CD8-positive, alpha-beta memory T cell (primary cell): Measurements from ENCODE around the gene CAPN15. TPM values are rescaled to one million over a fixed set of nuclear protein-coding genes. Genes with fewer than 3 reads are reported as not detected.
A peak's percentile ranks its signal among the peaks of the same experiment; 100 is the strongest.

ENCODE experiments used
- CTCF ChIA-PET: fragments of 350-600 bp; sonication (Branson Sonifier 250); formaldehyde crosslinking; loops from one replicate; lab custom pipeline; 2021; ENCODE audit warnings: antibody characterized with exemption; lab: Charles Lee
- POLR2A ChIA-PET: fragments of 350-600 bp; sonication (Branson Sonifier 250); formaldehyde crosslinking; loops from one replicate; lab custom pipeline; 2021; ENCODE audit warnings: antibody characterized with exemption; lab: Charles Lee
- DNase-seq, 5 donors: peaks; one replicate each; pipeline versions ENCODE4 v3.0.0 to v3.0.0-alpha.2; 2020 to 2022; ENCODE audit warnings: mixed read lengths in 1 of 5
- H3K27ac ChIP-seq: one replicate; pipeline ENCODE4 v1.7.0; 2013; ENCODE audit warnings: low read depth, mild to moderate bottlenecking, low read length, moderate library complexity
- H3K27me3 ChIP-seq: 2 replicates; pipeline ENCODE4 v1.7.0; 2013; ENCODE audit warnings: low read length, mild to moderate bottlenecking; ENCODE audit not compliant: insufficient read depth, poor library complexity, severe bottlenecking
- H3K36me3 ChIP-seq: 2 replicates; pipeline ENCODE4 v1.7.0; 2013; ENCODE audit warnings: mild to moderate bottlenecking, low read length, moderate library complexity; ENCODE audit not compliant: insufficient read depth
- H3K4me1 ChIP-seq: 2 replicates; pipeline ENCODE4 v1.7.0; 2013; ENCODE audit warnings: mild to moderate bottlenecking, low read length, moderate library complexity; ENCODE audit not compliant: insufficient read depth
- H3K4me3 ChIP-seq: 2 replicates; pipeline ENCODE4 v1.7.0; 2013; ENCODE audit warnings: mild to moderate bottlenecking, low read length
- H3K9me3 ChIP-seq: 2 replicates; pipeline ENCODE4 v1.7.0; 2013; ENCODE audit warnings: mild to moderate bottlenecking, low read length
- H3K27ac Mint-ChIP-seq, 8 donors: one replicate each; pipeline ENCODE4 v1.8.0; 2020 to 2021; ENCODE audit warnings: mixed read lengths in 8 of 8, mild to moderate bottlenecking in 6 of 8, inconsistent platforms in 3 of 8, moderate library complexity in 3 of 8
- H3K27me3 Mint-ChIP-seq, 2 donors: one replicate each; pipeline ENCODE4 v1.8.0; 2020 to 2021; ENCODE audit warnings: mixed read lengths in 2 of 2, mild to moderate bottlenecking in 1 of 2, moderate library complexity in 1 of 2
- H3K36me3 Mint-ChIP-seq, 3 donors: one replicate each; pipeline ENCODE4 v1.8.0; 2020 to 2021; ENCODE audit warnings: mixed read lengths in 3 of 3, inconsistent platforms in 1 of 3, mild to moderate bottlenecking in 1 of 3
- H3K4me1 Mint-ChIP-seq, 3 donors: one replicate each; pipeline ENCODE4 v1.8.0; 2020 to 2021; ENCODE audit warnings: mixed read lengths in 3 of 3, inconsistent platforms in 1 of 3, mild to moderate bottlenecking in 1 of 3
- H3K4me3 Mint-ChIP-seq, 7 donors: one replicate each; pipeline ENCODE4 v1.8.0; 2020 to 2021; ENCODE audit warnings: mixed read lengths in 7 of 7, mild to moderate bottlenecking in 6 of 7, moderate library complexity in 4 of 7, inconsistent platforms in 2 of 7
- H3K9me3 Mint-ChIP-seq, 5 donors: one replicate each; pipeline ENCODE4 v1.8.0; 2020 to 2022; ENCODE audit warnings: mixed read lengths in 5 of 5, mild to moderate bottlenecking in 3 of 5, moderate library complexity in 2 of 5, inconsistent platforms in 1 of 5
- polyA plus RNA-seq: library from polyadenylated mRNA; unstranded; fragments of 300-500 nt; fragmentation: Illumina TruSeq; gene quantifications from one replicate; pipeline ENCODE4 v1.2.3, GENCODE V29; 2021
- total RNA-seq, 2 experiments: library from RNA; stranded (reverse); gene quantifications; one replicate each; pipeline ENCODE4 v1.2.3, GENCODE V29; 2021

Gene CAPN15
- total and polyA plus RNA-seq, 3 experiments from 2014 or later: 15.5 to 98.6 (median 91.9) TPM

DNA sequence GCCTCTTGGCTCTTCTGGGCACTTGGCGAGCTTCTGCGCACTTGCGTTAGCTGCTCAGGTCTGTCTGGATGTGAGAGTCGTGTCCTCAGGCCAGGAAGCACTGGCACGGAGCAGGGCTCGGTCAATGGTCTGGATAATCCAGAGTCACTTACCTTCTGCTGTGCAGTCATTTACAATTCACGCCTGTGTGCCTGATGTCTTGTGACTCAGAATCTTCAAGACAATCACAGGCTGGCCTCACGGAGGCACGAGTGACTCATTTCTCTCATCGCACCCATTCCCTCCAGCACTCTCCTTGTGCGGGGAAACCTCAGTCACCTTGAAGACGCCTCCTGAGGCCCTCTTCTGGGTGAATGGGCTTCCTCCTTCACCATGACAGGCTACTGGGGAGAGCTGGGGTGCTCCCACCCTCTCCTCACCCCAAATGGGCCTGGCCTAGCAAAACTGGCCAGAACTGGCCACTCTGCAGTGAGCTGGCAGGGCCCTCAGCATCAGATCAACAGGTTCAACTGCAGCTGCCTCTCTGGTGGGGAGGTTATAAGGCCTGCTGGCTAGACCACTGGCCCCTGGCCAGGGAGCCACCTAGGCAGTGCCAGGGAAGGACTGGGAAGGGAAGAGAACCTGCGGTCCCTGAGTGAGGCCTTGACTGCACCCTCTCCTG, 1.9 kb upstream of the CAPN15 start:
- ChIA-PET POLR2A (no interaction called here), CTCF (interaction anchor here (1.2 kb wide), 1 partner anchor 111 kb away, joined by 3 read pairs; the partner anchor contains the start of gene METTL26)
- Histone ChIP-seq H3K9me3 (no peaks in the 10 kb centered on the region), H3K36me3 (no peaks in the 10 kb centered on the region), H3K4me1 (peaks cover 35% of the 10 kb centered on the region), H3K27me3 (no peaks in the 10 kb centered on the region), H3K27ac (peak overlapping the region; percentile 81), H3K4me3 (no peak overlapping the region)
- Mint-ChIP-seq H3K27me3 (peaks cover 0 to 3% of the 10 kb centered on the region in 2 donors), H3K36me3 (peaks cover 0 to 8% (median 0%) of the 10 kb centered on the region in 3 donors), H3K9me3 (no peaks in the 10 kb centered on the region), H3K4me1 (peaks cover 33 to 44% (median 34%) of the 10 kb centered on the region in 3 donors), H3K27ac (peak overlapping the region; percentile 60 to 93 (median 88)), H3K4me3 (peak overlapping the region; percentile 49 to 93 (median 78))
- peak in 4 of 5 donors; percentile 15 to 76 (median 30) for DNase-seq

DNA sequence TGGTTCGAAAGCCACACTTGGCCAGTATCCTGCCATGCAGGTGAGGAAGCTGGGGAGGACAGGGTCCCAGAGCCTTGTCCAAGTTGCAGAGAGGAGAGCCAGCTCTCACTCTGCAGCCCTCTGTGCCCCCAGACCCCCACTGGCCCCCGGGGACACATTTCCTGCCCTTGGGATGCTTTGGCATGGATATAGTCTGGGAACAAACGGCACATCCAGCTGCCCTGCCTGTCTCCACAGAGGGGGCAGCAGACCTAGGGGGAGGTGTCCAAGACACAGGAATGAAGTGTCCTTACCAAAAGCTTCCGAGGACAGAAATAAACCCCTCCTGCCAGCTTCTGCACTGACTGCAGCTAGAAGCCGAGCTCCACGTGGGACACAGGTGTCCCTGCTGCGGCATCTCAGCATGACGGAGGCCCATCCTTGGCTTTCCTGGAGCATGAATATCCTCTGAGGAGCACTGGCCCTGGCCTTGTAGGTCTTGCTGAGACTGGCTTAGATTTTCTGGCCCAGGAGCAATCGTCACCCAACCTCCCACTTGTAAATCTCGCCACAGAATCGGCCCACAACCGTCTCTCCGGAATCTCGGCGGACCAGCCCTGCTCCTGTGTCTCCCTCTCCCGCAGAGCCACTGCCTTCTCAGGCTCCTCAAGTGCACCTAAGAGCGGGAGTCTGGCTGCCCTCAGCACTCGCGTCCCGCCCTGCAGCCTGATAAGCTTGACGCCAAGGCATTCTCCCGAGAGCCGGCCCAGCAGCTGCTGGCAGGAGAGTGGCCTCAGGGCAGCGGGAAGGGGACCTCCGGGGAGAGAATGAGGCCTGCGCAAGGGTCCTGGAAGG, 1.1 kb upstream of the CAPN15 start:
- Histone ChIP-seq H3K4me1 (peaks cover 35% of the 10 kb centered on the region), H3K36me3 (no peaks in the 10 kb centered on the region), H3K4me3 (peak overlapping the region; percentile 72), H3K9me3 (no peaks in the 10 kb centered on the region), H3K27ac (peak overlapping the region; percentile 81), H3K27me3 (no peaks in the 10 kb centered on the region)
- H3K27ac Mint-ChIP-seq: peak overlapping the region; percentile 79 to 95 (median 92)
- peaks cover 0 to 3% of the 10 kb centered on the region in 2 donors for H3K27me3 Mint-ChIP-seq
- CTCF ChIA-PET: interaction anchor here (1.1 to 1.2 kb wide), 2 partner anchors 8 to 110 kb away, joined by 3 read pairs; partner anchors contain the start of gene METTL26
- H3K9me3 Mint-ChIP-seq: no peaks in the 10 kb centered on the region
- H3K4me1 Mint-ChIP-seq: peaks cover 33 to 44% (median 36%) of the 10 kb centered on the region in 3 donors
- peak in 2 of 5 donors; percentile 6 to 16 for DNase-seq
- POLR2A ChIA-PET: interaction anchor here (0.8 to 1.3 kb wide), 3 partner anchors 110 to 169 kb away, joined by 3 to 10 read pairs (median 3); partner anchors contain the start of gene METTL26
- peaks cover 0 to 8% (median 0%) of the 10 kb centered on the region in 3 donors for H3K36me3 Mint-ChIP-seq
- H3K4me3 Mint-ChIP-seq: peak overlapping the region; percentile 74 to 93 (median 78)

DNA sequence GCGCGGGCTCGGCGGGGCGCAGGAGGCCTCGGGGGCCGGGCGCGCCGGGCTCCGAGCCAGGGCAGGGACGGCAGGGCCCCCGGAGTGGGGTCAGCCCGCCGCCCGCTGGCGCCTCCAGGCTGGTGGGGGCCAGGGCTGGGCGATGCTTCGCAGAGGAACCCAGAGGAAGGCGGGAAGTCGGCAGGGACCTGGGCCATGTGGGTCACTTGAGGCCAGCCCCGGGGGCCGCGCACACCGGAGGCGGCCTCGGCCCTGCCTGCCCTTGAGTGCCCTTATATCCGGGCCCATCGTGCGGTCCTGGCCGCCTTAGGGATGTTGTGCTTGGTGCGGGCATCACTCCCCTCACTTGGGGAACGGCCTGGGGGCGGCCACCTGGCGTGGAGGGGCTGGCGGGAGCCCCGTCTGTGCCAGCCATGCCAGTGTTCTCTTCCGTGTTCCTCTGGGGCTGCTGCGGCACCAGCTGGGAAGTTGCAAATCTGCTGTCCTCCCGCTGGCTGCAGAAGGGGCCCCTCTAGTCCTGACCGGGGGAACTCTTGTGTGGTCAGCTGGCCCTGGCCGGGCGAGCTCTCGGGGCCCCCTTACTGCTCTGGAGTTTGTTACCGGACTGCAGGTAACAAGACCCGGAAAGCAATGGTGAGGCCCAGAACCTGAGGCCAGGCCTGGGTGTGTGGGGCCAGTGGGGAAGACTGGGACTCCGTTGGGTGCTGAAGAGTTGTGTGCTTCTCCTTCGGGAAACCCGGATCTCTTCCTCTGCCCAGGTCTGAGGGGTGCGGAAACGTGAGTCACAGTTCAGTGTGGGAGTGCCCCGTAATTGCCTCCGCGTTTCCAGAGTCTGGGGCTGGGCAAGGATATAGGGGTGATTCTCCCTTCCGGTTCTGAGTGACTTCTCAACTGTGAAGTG, 849 bp downstream of the CAPN15 start:
- Mint-ChIP-seq H3K36me3 (peaks cover 0 to 8% (median 0%) of the 10 kb centered on the region in 3 donors), H3K4me1 (peaks cover 33 to 47% (median 34%) of the 10 kb centered on the region in 3 donors), H3K4me3 (peak overlapping the region; percentile 93 to 97 (median 93)), H3K9me3 (no peaks in the 10 kb centered on the region), H3K27me3 (peaks cover 0 to 1% of the 10 kb centered on the region in 2 donors), H3K27ac (peak overlapping the region; percentile 88 to 99 (median 94))
- ChIA-PET CTCF (no interaction called here), POLR2A (interaction anchor here (0.5 to 1.3 kb wide), 2 partner anchors 109 to 336 kb away, joined by 7 to 10 read pairs; partner anchors contain the start of gene METTL26)
- H3K27ac ChIP-seq: peak overlapping the region; percentile 73
- peaks cover 35% of the 10 kb centered on the region for H3K4me1 ChIP-seq
- H3K4me3 ChIP-seq: peak overlapping the region; percentile 87
- peak in 4 of 5 donors; percentile 14 to 43 (median 25) for DNase-seq
- H3K36me3 ChIP-seq: no peaks in the 10 kb centered on the region
- no peaks in the 10 kb centered on the region for H3K27me3 ChIP-seq
- no peaks in the 10 kb centered on the region for H3K9me3 ChIP-seq

DNA sequence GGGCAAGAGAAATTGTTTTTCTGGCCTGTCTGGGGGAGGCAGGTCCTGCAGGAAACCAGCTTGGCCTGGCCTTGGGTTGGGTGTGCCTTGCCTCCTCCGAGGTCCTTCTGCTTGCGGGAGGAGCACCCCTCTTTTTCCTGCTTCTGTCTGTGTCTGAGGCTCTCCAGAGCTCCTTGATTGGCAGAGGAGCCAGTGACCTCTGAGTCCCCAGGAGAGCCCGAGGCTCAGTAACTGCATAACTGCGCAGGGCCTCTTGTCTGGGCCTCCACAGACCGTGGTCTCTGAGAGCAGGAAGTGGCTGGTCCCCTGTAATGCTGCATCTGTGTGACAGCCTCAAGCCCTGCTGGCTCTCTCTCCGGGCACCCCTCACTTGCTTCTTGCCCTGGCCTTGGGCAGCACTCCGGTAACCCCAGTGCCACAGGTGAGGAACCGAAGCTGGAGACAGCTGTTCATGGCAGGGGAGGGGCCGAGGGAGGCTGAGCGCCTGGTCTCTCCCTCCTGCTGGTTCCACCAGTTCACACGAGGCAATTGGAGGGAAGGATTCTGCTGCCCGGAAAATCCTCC, 1.6 kb downstream of the CAPN15 start:
- Histone ChIP-seq H3K4me1 (peaks cover 35% of the 10 kb centered on the region), H3K27me3 (no peaks in the 10 kb centered on the region), H3K36me3 (no peaks in the 10 kb centered on the region), H3K9me3 (no peaks in the 10 kb centered on the region), H3K27ac (peak overlapping the region; percentile 73), H3K4me3 (peak overlapping the region; percentile 87)
- Mint-ChIP-seq H3K27ac (peak overlapping the region; percentile 88 to 99 (median 94)), H3K4me1 (peaks cover 33 to 45% (median 34%) of the 10 kb centered on the region in 3 donors), H3K36me3 (peaks cover 0 to 8% (median 0%) of the 10 kb centered on the region in 3 donors), H3K4me3 (peak overlapping the region; percentile 93 to 97 (median 93)), H3K27me3 (peaks cover 0 to 1% of the 10 kb centered on the region in 2 donors), H3K9me3 (no peaks in the 10 kb centered on the region)
- ChIA-PET CTCF (no interaction called here), POLR2A (interaction anchor here (0.5 kb wide), 1 partner anchor 337 kb away, joined by 7 read pairs; no protein-coding TSS in a partner anchor)
- peak in 1 of 5 donors; percentile 20 for DNase-seq

DNA sequence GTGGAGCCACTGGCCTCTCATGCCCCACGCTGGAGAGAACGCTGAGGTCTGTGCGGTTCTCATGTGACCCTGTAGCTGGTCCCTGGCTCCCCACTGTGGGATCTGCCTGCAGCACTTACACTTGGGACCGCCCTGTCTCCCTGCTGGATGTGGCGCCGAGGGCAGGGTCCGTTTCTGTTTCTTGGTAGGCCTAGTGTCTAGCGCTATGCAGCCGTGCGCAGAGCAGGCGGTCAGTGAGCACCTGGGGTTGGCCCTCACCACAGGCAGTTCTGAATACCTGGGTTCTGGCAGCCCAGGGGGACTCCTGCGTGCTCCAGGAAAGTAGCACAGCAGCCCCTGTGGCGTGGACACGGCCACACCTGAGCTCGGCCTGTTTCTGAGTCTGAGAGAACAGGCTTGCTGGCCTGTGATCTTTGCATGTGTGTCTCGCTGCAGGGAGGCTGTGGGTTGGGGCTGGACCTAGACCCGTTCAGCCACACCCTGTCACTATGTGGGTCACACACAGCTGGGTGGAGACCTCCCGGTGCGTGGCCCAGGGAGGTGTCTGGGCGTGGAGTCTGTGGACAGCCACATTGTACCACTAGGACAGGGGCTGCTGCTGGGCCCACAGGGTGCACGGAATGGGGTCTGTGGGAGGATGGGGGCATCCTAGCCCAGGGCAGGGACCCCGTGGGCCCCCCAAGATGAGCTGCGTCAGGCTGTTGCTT, 2.8 kb downstream of the CAPN15 start:
- no peaks in the 10 kb centered on the region for H3K9me3 Mint-ChIP-seq
- peak overlapping the region; percentile 74 to 97 (median 93) for H3K4me3 Mint-ChIP-seq
- H3K4me1 Mint-ChIP-seq: peaks cover 32 to 42% (median 34%) of the 10 kb centered on the region in 3 donors
- H3K9me3 ChIP-seq: no peaks in the 10 kb centered on the region
- H3K36me3 ChIP-seq: no peaks in the 10 kb centered on the region
- no peak overlapping the region for H3K27ac ChIP-seq
- peaks cover 0 to 11% (median 0%) of the 10 kb centered on the region in 3 donors for H3K36me3 Mint-ChIP-seq
- CTCF ChIA-PET: no interaction called here
- DNase-seq: no peak
- peaks cover 0 to 1% of the 10 kb centered on the region in 2 donors for H3K27me3 Mint-ChIP-seq
- H3K4me3 ChIP-seq: no peak overlapping the region
- H3K27ac Mint-ChIP-seq: peak overlapping the region in 6 of 8 donors; percentile 70 to 90 (median 86)
- no peaks in the 10 kb centered on the region for H3K27me3 ChIP-seq
- POLR2A ChIA-PET: no interaction called here
- peaks cover 31% of the 10 kb centered on the region for H3K4me1 ChIP-seq

DNA sequence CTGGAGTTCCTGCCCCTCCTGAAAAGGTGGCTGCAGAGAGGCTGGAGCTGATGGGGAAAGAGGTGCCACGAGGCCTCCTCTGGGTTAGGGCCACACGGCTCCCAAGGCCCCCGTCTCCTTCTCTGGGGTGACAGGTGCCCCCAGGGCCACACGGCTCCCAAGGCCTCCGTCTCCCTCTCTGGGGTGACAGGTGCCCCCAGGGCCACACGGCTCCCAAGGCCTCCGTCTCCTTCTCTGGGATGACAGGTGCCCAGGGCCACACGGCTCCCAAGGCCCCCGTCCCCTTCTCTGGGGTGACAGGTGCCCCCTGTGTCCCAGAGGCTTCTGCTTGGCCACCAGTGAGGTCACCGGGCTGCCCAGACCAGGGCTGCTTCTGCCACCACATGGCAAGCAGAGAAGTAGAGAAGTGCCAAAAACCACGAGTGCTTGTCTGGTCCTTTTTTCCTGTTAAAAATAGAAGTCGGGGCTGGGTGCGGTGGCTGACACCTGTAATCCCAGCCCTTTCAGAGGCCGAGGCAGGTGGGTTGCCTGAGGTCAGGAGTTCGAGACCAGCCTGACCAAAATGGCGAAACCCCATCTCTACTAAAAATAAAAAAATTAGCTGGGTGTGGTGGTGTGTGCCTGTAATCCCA, 4.1 kb downstream of the CAPN15 start:
- peaks cover 17% of the 10 kb centered on the region for H3K4me1 ChIP-seq
- H3K4me3 Mint-ChIP-seq: peak overlapping the region in 1 of 7 donors; percentile 97
- CTCF ChIA-PET: no interaction called here

More for the DNA sequence above, 4.1 kb downstream of the CAPN15 start:
- H3K27ac ChIP-seq: no peak overlapping the region
- H3K27me3 ChIP-seq: no peaks in the 10 kb centered on the region
- H3K36me3 ChIP-seq: no peaks in the 10 kb centered on the region
- Mint-ChIP-seq H3K9me3 (no peaks in the 10 kb centered on the region), H3K4me1 (peaks cover 20 to 29% (median 21%) of the 10 kb centered on the region in 3 donors), H3K36me3 (peaks cover 0 to 12% (median 0%) of the 10 kb centered on the region in 3 donors), H3K27me3 (peaks cover 0 to 1% of the 10 kb centered on the region in 2 donors), H3K27ac (peak overlapping the region in 3 of 8 donors; percentile 22 to 92 (median 75))
- DNase-seq: no peak
- no peaks in the 10 kb centered on the region for H3K9me3 ChIP-seq
- H3K4me3 ChIP-seq: no peak overlapping the region
- POLR2A ChIA-PET: no interaction called here
